Endometrium (tissue), 2 donors: ENCODE measurements around the gene ATF7IP2.
"Not testable (repeated sequence)": the region's sequence is repeated elsewhere in the genome, so short reads cannot be mapped to it uniquely, and the experiment has no call there.

ENCODE experiments used
- FAIRE-seq: peaks from 2 replicates; lab custom pipeline; 2012; peaks lifted over from hg19 to GRCh38; lab: Jason Lieb, UNC
- donor health status: control.
- donor health status: control.

ATF7IP2 gene, protein sequence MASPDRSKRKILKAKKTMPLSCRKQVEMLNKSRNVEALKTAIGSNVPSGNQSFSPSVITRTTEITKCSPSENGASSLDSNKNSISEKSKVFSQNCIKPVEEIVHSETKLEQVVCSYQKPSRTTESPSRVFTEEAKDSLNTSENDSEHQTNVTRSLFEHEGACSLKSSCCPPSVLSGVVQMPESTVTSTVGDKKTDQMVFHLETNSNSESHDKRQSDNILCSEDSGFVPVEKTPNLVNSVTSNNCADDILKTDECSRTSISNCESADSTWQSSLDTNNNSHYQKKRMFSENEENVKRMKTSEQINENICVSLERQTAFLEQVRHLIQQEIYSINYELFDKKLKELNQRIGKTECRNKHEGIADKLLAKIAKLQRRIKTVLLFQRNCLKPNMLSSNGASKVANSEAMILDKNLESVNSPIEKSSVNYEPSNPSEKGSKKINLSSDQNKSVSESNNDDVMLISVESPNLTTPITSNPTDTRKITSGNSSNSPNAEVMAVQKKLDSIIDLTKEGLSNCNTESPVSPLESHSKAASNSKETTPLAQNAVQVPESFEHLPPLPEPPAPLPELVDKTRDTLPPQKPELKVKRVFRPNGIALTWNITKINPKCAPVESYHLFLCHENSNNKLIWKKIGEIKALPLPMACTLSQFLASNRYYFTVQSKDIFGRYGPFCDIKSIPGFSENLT

GRCh38 chr16:10385725-10386516, at the start of gene ATF7IP2:
Gene ATF7IP2 (plus strand): TSS chr16:10386061. CDS start chr16:10430621, 44,560 bp downstream.
- no peak for FAIRE-seq

DNA sequence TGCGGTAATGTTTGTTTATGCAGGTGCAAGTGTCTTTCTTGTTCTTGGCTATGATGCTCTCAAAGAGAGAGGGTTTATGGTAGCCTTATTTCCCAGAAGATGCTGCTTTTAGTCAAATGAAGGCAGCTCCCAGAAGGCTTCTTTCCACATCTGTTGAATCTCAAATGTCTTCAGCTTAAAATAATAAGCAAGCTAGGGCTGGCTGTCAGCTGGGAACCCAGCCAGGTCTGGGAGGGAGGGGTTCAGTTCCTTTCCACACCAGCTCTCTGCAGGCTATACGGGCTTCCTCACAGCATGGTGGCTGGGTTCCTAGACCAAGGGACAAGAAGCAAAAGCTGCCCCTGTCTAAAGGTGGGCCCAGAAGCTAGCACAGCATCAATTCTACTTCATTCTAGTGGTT, 47.4 kb upstream of the ATF7IP2 start:
- FAIRE-seq: no peak

- FAIRE-seq: no peak
Measured at GRCh38 chr16:10339777-10340732, 45.8 kb upstream of the ATF7IP2 start.

DNA sequence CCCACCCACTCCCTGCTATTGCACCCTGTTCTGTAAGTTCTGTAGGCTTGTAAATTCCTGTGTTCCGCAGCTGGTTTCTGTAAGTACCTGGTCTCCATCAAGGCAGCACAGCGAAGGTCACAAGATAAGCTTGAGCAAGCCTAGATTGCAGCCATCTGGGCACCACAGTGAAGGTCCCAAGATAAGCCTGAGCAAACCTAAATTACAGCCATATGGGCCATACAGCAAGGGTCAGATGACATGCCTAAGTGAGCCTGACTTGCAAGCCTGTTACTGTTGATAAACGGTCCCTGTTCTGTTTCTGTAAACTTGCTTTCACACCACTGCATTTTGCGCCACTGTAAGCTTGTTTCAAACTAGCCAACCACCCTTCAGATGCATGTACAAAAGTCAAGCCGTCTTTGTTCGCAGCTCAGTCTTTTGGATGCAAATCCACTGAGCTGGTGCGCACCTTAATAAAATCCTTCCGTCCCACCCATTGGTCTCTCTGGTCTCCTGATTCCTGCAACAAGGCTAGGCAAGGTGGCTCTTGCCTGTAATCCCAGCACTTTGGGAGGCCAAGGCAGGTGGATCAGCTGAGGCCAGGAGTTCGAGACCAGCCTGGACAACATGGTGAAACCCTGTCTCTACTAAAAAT, 42.6 kb upstream of the ATF7IP2 start:
- no peak for FAIRE-seq

- not testable (repeated sequence) for FAIRE-seq
Measured at GRCh38 chr16:10344699-10345098, 41.2 kb upstream of the ATF7IP2 start.

DNA sequence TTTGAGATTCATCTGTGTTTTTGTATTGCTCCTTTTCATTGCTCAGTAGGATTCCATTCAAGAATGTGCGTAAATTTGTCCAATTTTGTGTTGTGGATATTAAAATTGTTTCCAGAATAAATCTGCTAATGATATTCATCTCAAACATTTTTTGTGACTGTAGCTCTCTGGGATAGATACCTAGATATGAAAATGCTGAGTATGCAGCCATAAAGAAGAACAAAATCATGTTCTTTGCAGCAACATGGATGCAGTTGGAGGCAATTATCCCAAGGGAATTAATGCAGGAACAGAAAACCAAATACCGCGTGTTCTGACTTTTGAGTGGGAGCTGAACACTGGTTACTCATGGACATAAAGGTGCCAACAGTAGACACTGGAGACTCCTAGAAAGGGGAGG, 40.2 kb upstream of the ATF7IP2 start:
- no peak for FAIRE-seq

DNA sequence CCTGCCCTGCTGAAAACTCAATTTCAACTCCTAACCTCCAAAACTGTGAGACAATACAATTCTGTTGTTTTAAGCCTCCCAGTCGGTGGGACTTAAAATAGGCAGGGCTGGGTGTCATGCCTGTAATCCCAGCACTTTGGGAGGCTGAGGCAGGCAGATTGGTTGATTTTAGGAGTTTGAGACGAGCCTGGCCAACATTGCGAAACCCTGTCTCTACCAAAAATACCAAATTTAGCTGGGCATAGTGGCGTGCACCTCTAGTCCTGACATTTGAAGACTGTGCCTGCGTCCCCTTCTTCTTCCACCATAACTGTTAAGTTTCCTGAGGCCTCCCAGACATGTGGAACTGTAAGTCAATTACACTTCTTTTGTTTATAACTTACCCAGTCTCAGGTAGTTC, 36.0 kb upstream of the ATF7IP2 start:
- no peak for FAIRE-seq

- no peak for FAIRE-seq
Measured at GRCh38 chr16:10352262-10352661, 33.6 kb upstream of the ATF7IP2 start.

GRCh38 chr16:10355589-10355988, 30.3 kb upstream of the ATF7IP2 start:
- no peak for FAIRE-seq

- FAIRE-seq: no peak
Measured at GRCh38 chr16:10356870-10357842, 28.7 kb upstream of the ATF7IP2 start.

GRCh38 chr16:10361747-10362076, 24.1 kb upstream of the ATF7IP2 start:
- not testable (repeated sequence) for FAIRE-seq

- no peak for FAIRE-seq
Measured at GRCh38 chr16:10362077-10362863, 23.6 kb upstream of the ATF7IP2 start.

- FAIRE-seq: not testable (repeated sequence)
Measured at GRCh38 chr16:10362864-10363197, 23.0 kb upstream of the ATF7IP2 start.

DNA sequence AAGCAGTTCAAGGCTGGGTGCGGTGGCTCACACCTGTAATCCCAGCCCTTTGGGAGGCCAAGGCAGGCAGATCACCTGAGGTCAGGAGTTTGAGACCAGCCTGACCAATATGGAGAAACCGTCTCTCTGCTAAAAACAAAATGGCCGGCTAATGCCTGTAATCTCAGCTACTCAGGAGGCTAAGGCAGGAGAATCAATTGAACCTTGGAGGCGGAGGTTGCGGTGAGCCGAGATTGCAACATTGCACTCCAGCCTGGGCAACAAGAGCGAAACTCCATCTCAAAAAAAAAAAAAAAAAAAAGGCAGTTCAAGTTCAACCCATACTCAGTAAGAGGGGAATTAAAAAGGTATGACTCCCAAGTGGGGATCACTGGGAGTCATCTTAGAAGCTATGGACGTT, 19.2 kb upstream of the ATF7IP2 start:
- not testable (repeated sequence) for FAIRE-seq

DNA sequence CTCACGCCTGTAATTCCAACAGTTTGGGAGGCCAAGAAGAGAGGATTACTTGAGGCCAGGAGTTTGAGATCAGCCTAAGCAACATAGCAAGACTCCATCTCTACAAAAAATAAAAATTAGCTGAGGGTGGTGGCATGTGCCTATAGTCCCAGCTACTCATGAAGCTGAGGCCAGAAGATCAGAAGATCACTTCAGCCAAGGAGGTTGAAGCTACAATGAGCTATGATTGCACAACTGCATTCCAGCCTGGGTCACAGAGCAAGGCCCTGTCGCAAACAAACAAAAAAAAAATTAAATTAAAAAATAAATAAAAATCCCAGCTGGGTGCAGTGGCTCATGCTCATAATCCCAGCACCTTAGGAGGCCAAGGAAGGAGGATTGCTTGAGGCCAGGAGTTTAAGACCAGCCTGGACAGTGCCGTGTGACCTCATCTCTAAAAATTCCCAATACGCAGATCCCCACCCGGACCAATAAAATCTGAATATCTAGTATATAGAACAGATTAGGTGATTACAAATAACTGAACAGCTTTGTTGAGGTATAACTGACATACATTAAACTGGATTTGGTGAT, 18.2 kb upstream of the ATF7IP2 start:
- no peak for FAIRE-seq

DNA sequence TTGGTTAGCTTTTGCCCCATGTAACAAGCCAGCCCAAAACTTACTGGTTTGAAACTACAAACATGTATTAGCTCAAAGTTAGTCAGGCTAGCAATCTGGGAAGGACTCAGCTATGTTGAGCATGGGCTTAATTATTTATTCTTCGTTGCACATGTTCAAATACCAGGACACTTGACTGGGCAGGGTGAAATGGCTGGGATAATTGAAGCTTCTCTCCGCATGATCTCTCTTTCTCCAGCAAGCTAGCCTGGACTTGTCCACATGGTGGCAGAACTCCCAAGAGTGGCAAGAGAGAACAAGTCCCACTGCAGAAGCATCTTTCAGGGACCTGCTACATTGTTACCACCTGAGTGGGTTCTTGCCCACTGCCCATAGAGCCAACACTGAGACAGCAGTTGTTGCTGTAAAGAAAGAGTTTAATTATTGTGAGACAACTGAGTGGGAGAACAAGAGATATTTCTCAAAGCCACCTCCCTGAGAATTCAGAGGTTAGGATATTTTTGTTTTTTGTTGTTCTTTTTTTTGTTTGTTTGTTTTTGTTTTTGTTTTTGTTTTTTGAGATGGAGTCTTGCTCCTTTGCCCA, 16.8 kb upstream of the ATF7IP2 start:
- FAIRE-seq: no peak

GRCh38 chr16:10370096-10370726, 15.7 kb upstream of the ATF7IP2 start:
- FAIRE-seq: no peak

- no peak for FAIRE-seq
Measured at GRCh38 chr16:10371592-10371991, 14.3 kb upstream of the ATF7IP2 start.
